ENCODE data around the gene EPHB1.

DNA sequence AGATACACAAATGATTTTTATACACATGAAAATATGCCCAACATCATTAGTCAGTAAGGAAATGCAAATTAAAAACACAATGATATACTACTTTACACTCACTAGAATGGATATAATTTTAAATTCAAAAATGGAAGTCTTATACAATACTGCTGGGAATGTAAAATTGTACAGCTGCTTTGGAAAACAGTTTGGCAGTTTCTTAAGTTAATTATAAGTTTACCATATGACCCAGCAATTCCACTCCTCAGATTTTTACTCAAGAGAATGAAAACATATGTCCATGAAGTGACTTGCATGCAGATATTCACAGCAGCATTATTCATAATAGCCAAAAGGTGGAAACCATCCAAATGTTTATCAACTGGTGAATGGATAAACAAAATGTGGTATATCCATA is 281.3 kb downstream of the EPHB1 start:
- TF ChIP-seq, protein P1, sequence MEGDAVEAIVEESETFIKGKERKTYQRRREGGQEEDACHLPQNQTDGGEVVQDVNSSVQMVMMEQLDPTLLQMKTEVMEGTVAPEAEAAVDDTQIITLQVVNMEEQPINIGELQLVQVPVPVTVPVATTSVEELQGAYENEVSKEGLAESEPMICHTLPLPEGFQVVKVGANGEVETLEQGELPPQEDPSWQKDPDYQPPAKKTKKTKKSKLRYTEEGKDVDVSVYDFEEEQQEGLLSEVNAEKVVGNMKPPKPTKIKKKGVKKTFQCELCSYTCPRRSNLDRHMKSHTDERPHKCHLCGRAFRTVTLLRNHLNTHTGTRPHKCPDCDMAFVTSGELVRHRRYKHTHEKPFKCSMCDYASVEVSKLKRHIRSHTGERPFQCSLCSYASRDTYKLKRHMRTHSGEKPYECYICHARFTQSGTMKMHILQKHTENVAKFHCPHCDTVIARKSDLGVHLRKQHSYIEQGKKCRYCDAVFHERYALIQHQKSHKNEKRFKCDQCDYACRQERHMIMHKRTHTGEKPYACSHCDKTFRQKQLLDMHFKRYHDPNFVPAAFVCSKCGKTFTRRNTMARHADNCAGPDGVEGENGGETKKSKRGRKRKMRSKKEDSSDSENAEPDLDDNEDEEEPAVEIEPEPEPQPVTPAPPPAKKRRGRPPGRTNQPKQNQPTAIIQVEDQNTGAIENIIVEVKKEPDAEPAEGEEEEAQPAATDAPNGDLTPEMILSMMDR (conservative IDR thresholded peaks at IDR 0.05) = no peak
- no peak for TF ChIP-seq ZFX (IDR thresholded peaks at IDR 0.05)

Measured in C4-2B (cell line).